Keratinocyte (primary cell): ENCODE measurements around the gene TEAD4. TPM values are rescaled to one million over a fixed set of nuclear protein-coding genes. Genes with fewer than 3 reads are reported as not detected.

Source experiments
- DNase-seq: peaks from one replicate; pipeline ENCODE4 v3.0.0-alpha.2; 2011; ENCODE audit warnings: low read depth, missing footprints, low spot score
- FAIRE-seq: peaks from 2 replicates; lab custom pipeline; 2011; peaks lifted over from hg19 to GRCh38; lab: Jason Lieb, UNC
- H2AFZ ChIP-seq: 2 replicates; pipeline ENCODE4 v1.6.0; 2012; ENCODE audit warnings: low read length, control low read depth, inconsistent platforms; ENCODE audit not compliant: control insufficient read depth
- H3K27ac ChIP-seq: 2 replicates; pipeline ENCODE4 v1.5.1; 2011; ENCODE audit warnings: low read length; ENCODE audit not compliant: control insufficient read depth, insufficient read depth
- H3K27me3 ChIP-seq: 3 replicates; pipeline ENCODE4 v1.6.0; 2011; ENCODE audit warnings: low read length; ENCODE audit not compliant: control insufficient read depth, insufficient read depth; ENCODE audit errors: extremely low read depth
- H3K36me3 ChIP-seq, 2 experiments: 2 replicates in 1 of 2; 3 replicates in 1 of 2; pipeline ENCODE4 v1.5.1; 2011; ENCODE audit warnings: low read length in 2 of 2, mild to moderate bottlenecking in 1 of 2; ENCODE audit not compliant: control insufficient read depth in 2 of 2, insufficient read depth in 2 of 2; ENCODE audit errors: extremely low read depth in 1 of 2
- H3K4me1 ChIP-seq: 3 replicates; pipeline ENCODE4 v1.5.1; 2011; ENCODE audit warnings: low read length; ENCODE audit not compliant: control insufficient read depth, insufficient read depth; ENCODE audit errors: extremely low read depth
- H3K4me2 ChIP-seq: 3 replicates; pipeline ENCODE4 v1.6.0; 2011; ENCODE audit warnings: low read depth, low read length; ENCODE audit not compliant: control insufficient read depth, insufficient read depth; ENCODE audit errors: extremely low read depth
- H3K4me3 ChIP-seq, 3 experiments: fragments of 200-600 bp in 1 of 3; sonication (generic) in 1 of 3; 2 replicates in 2 of 3; 3 replicates in 1 of 3; pipeline ENCODE4 v1.5.1; 2011 to 2016; ENCODE audit warnings: low read length in 3 of 3, mild to moderate bottlenecking in 3 of 3, control low read depth in 2 of 3, inconsistent platforms in 1 of 3, low read depth in 1 of 3, mixed read lengths in 1 of 3, mixed run types in 1 of 3, moderate library complexity in 1 of 3; ENCODE audit not compliant: control insufficient read depth in 2 of 3, insufficient read depth in 2 of 3; ENCODE audit errors: extremely low read depth in 1 of 3
- H3K79me2 ChIP-seq: 2 replicates; pipeline ENCODE4 v1.6.0; 2012; ENCODE audit warnings: low read length; ENCODE audit not compliant: control insufficient read depth, insufficient read depth
- H3K9ac ChIP-seq: 3 replicates; pipeline ENCODE4 v1.6.0; 2011; ENCODE audit warnings: low read length; ENCODE audit not compliant: control insufficient read depth, insufficient read depth; ENCODE audit errors: extremely low read depth
- H3K9me1 ChIP-seq: 3 replicates; pipeline ENCODE4 v1.6.0; 2011; ENCODE audit warnings: low read length; ENCODE audit not compliant: control insufficient read depth, insufficient read depth; ENCODE audit errors: extremely low read depth
- H3K9me3 ChIP-seq: 2 replicates; pipeline ENCODE4 v1.5.1; 2012; ENCODE audit warnings: low read depth, low read length; ENCODE audit not compliant: control insufficient read depth
- H4K20me1 ChIP-seq: 3 replicates; pipeline ENCODE4 v1.6.0; 2011; ENCODE audit warnings: low read length; ENCODE audit not compliant: control insufficient read depth, insufficient read depth; ENCODE audit errors: extremely low read depth
- CTCF ChIP-seq, 3 experiments: IDR thresholded peaks in 1 of 3; conservative IDR thresholded peaks in 1 of 3; optimal IDR thresholded peaks in 1 of 3; 2 replicates in 2 of 3; 3 replicates in 1 of 3; pipeline versions ENCODE3 to v1.5.1; 2011; ENCODE audit warnings: low read length in 3 of 3, mild to moderate bottlenecking in 3 of 3, moderate library complexity in 2 of 3, control low read depth in 1 of 3, inconsistent platforms in 1 of 3; ENCODE audit not compliant: insufficient read depth in 2 of 3; ENCODE audit errors: extremely low read depth in 1 of 3
- EZH2 ChIP-seq: IDR thresholded peaks from one replicate; pipeline ENCODE4 v1.6.1; 2012; ENCODE audit warnings: inconsistent platforms, mild to moderate bottlenecking, low read length, moderate library complexity
- dilution Hi-C: fragments of 300-500 bp; cut with MboI; formaldehyde crosslinking; loops from one replicate; pipeline ENCODE4 v1.7.0; 2020; ENCODE audit warnings: low sequenced_read_pairs; ENCODE audit not compliant: extremely low pct_ligation_motif_present
- polyA plus RNA-seq, 5 experiments: library from polyadenylated mRNA; depleted of rRNA in 3 of 5; stranded (reverse) in 3 of 5; stranded (forward) in 1 of 5; unstranded in 1 of 5; fragments of >200 nt; gene quantifications; 1 replicate in 1 of 5; 2 replicates in 3 of 5; 3 replicates in 1 of 5; pipeline versions ENCODE4 v1.2.1 to v1.2.3, GENCODE V29; 2011 to 2012; ENCODE audit warnings: missing spikeins in 2 of 5, low read depth in 1 of 5, low replicate concordance in 1 of 5

The TEAD4 gene
- polyA plus RNA-seq, 1 donor (not counting 4 experiments of a cell fraction or from before 2014, with no cell fraction given), result 8.1 TPM

GRCh38 chr12:3069714-3070113 lies 110.5 kb downstream of the TEAD4 start:
- no peak for DNase-seq

GRCh38 chr12:3071107-3071506 lies 111.9 kb downstream of the TEAD4 start:
- no peaks in the 10 kb centered on the region for H3K36me3 ChIP-seq
- H3K79me2 ChIP-seq, result no peaks in the 10 kb centered on the region
- FAIRE-seq, result no peak
- H3K9me3 ChIP-seq, result no peaks in the 10 kb centered on the region
- DNase-seq, result no peak
- no peak overlapping the region for H3K27ac ChIP-seq
- peaks cover 4% of the 10 kb centered on the region for H3K27me3 ChIP-seq
- H3K4me2 ChIP-seq, result no peak overlapping the region
- no peak overlapping the region for H3K9ac ChIP-seq
- H3K4me3 ChIP-seq, result no peak overlapping the region
- dilution Hi-C loops, result no loop called here
- H3K4me1 ChIP-seq, result peaks cover 1% of the 10 kb centered on the region
- no peaks in the 10 kb centered on the region for H4K20me1 ChIP-seq
- TF ChIP-seq CTCF (optimal IDR thresholded peaks at IDR 0.05 in 1 of 3, IDR thresholded peaks at IDR 0.05 in 1 of 3, conservative IDR thresholded peaks at IDR 0.05 in 1 of 3; ENCODE audit: extremely low read depth in 1 of 3, insufficient read depth in 2 of 3, low read length in 3 of 3) (no peak), EZH2 (no peak)
- H2AFZ ChIP-seq, result no peak overlapping the region
- no peaks in the 10 kb centered on the region for H3K9me1 ChIP-seq

More at GRCh38 chr12:3069714-3070113, 110.5 kb downstream of the TEAD4 start:
- H3K27ac ChIP-seq, result no peak overlapping the region
- H3K4me1 ChIP-seq, result peaks cover 7% of the 10 kb centered on the region
- dilution Hi-C loops, result no loop called here
- no peaks in the 10 kb centered on the region for H3K9me1 ChIP-seq
- no peak overlapping the region for H3K9ac ChIP-seq
- H3K4me2 ChIP-seq, result no peak overlapping the region
- no peak overlapping the region for H2AFZ ChIP-seq
- FAIRE-seq, result no peak
- H3K4me3 ChIP-seq, result no peak overlapping the region
- no peak for TF ChIP-seq EZH2
- H4K20me1 ChIP-seq, result no peaks in the 10 kb centered on the region
- no peaks in the 10 kb centered on the region for H3K9me3 ChIP-seq
- H3K79me2 ChIP-seq, result no peaks in the 10 kb centered on the region
- H3K27me3 ChIP-seq, result peaks cover 4% of the 10 kb centered on the region
- H3K36me3 ChIP-seq, result no peaks in the 10 kb centered on the region

GRCh38 chr12:3071710-3072109 lies 112.5 kb downstream of the TEAD4 start:
- Histone ChIP-seq H3K27ac (no peak overlapping the region), H3K4me3 (no peak overlapping the region), H3K4me2 (no peak overlapping the region), H3K79me2 (no peaks in the 10 kb centered on the region), H4K20me1 (no peaks in the 10 kb centered on the region), H3K4me1 (peaks cover 8% of the 10 kb centered on the region), H3K9me3 (no peaks in the 10 kb centered on the region), H3K36me3 (no peaks in the 10 kb centered on the region), H2AFZ (no peak overlapping the region), H3K9me1 (no peaks in the 10 kb centered on the region), H3K9ac (no peak overlapping the region), H3K27me3 (peaks cover 4% of the 10 kb centered on the region)
- no peak for TF ChIP-seq CTCF (optimal IDR thresholded peaks at IDR 0.05 in 1 of 3, IDR thresholded peaks at IDR 0.05 in 1 of 3, conservative IDR thresholded peaks at IDR 0.05 in 1 of 3; ENCODE audit: extremely low read depth in 1 of 3, insufficient read depth in 2 of 3, low read length in 3 of 3)
- TF ChIP-seq EZH2, result no peak
- dilution Hi-C loops, result no loop called here
- no peak for FAIRE-seq
- no peak for DNase-seq
